IMR-90 (cell line): Measurements from ENCODE around the gene ZNF488. TPM values are rescaled to one million over a fixed set of nuclear protein-coding genes. Genes with fewer than 3 reads are reported as not detected.

Experiments used
- ATAC-seq: fragments of 200-7000 bp; cut with Tn5 transposase; 2 replicates; pipeline ENCODE4 v1.9.1; 2020; ENCODE audit warnings: low read depth, mild to moderate bottlenecking, moderate library complexity
- BruUV-seq: library from RNA; stranded (reverse); fragments of 400-500 nt; replicated peaks from 2 replicates; lab custom pipeline; 2021; lab: Mats Ljungman, UMichigan
- CTCF ChIA-PET: fragments of 300-600 bp; formaldehyde crosslinking; extraction: SDS; loops from one replicate; lab custom pipeline; 2021; ENCODE audit warnings: antibody characterized with exemption; lab: Yijun Ruan, JAX
- POLR2A ChIA-PET: fragments of 300-600 bp; sonication (Branson Sonifier 250); formaldehyde crosslinking; loops from one replicate; lab custom pipeline; 2022; ENCODE audit warnings: antibody characterized with exemption; ENCODE audit not compliant: unreplicated experiment; lab: Charles Lee
- DNase-seq: peaks from one replicate; pipeline ENCODE4 v3.0.0; 2013
- H2AFZ ChIP-seq: replicated peaks from 2 replicates; pipeline ENCODE3; 2013; ENCODE audit warnings: low read length, mild to moderate bottlenecking; ENCODE audit not compliant: poor library complexity
- H2AK5ac ChIP-seq: 2 replicates; pipeline ENCODE4 v1.6.1; 2013; ENCODE audit warnings: low read depth, low read length, inconsistent platforms
- H2AK9ac ChIP-seq: replicated peaks from 2 replicates; pipeline ENCODE3; 2013; ENCODE audit warnings: mild to moderate bottlenecking, low read depth, low read length, moderate library complexity; ENCODE audit not compliant: poor library complexity
- H2BK120ac ChIP-seq: 2 replicates; pipeline ENCODE4 v1.6.1; 2013; ENCODE audit warnings: low read depth, low read length, inconsistent platforms
- H2BK15ac ChIP-seq: 3 replicates; pipeline ENCODE4 v1.6.1; 2013; ENCODE audit warnings: low read depth, low read length, inconsistent platforms
- H2BK20ac ChIP-seq: 2 replicates; pipeline ENCODE4 v1.6.1; 2013; ENCODE audit warnings: low read depth, mild to moderate bottlenecking, inconsistent platforms, low read length, moderate library complexity
- H2BK5ac ChIP-seq: 2 replicates; pipeline ENCODE4 v1.6.1; 2013; ENCODE audit warnings: mild to moderate bottlenecking, low read depth, low read length, inconsistent platforms; ENCODE audit not compliant: poor library complexity, severe bottlenecking
- H3K14ac ChIP-seq: replicated peaks from 2 replicates; pipeline ENCODE4 v1.6.1; 2013; ENCODE audit warnings: low read depth, low read length, inconsistent platforms
- H3K18ac ChIP-seq: 2 replicates; pipeline ENCODE4 v1.6.1; 2013; ENCODE audit warnings: low read depth, low read length, control low read depth
- H3K23ac ChIP-seq: 2 replicates; pipeline ENCODE4 v1.6.1; 2013; ENCODE audit warnings: low read depth, low read length, inconsistent platforms
- H3K27ac ChIP-seq: 2 replicates; pipeline ENCODE4 v1.5.1; 2013; ENCODE audit warnings: mild to moderate bottlenecking, control low read depth, low read length; ENCODE audit not compliant: insufficient read depth
- H3K27me3 ChIP-seq: 2 replicates; pipeline ENCODE4 v1.6.1; 2013; ENCODE audit warnings: low read length; ENCODE audit not compliant: control insufficient read depth, insufficient read depth
- H3K36me3 ChIP-seq: 2 replicates; pipeline ENCODE4 v1.6.1; 2013; ENCODE audit warnings: low read length, mixed read lengths; ENCODE audit not compliant: control insufficient read depth, insufficient read depth
- H3K4ac ChIP-seq: 2 replicates; pipeline ENCODE4 v1.6.1; 2013; ENCODE audit warnings: low read depth, low read length, inconsistent platforms
- H3K4me1 ChIP-seq: 2 replicates; pipeline ENCODE4 v1.6.1; 2013; ENCODE audit warnings: low read length, mixed read lengths; ENCODE audit not compliant: control insufficient read depth, insufficient read depth
- H3K4me2 ChIP-seq: 2 replicates; pipeline ENCODE4 v1.6.1; 2013; ENCODE audit warnings: low read depth, mild to moderate bottlenecking, control low read depth, low read length, moderate library complexity
- H3K4me3 ChIP-seq: 2 replicates; pipeline ENCODE4 v1.5.1; 2013; ENCODE audit warnings: low read depth, mild to moderate bottlenecking, control low read depth, low read length, moderate library complexity; ENCODE audit not compliant: insufficient read depth
- H3K56ac ChIP-seq: 2 replicates; pipeline ENCODE4 v1.6.1; 2013; ENCODE audit warnings: low read length, inconsistent platforms; ENCODE audit not compliant: insufficient read depth; ENCODE audit errors: extremely low read depth
- H3K79me1 ChIP-seq, 2 experiments: 2 replicates each; pipeline ENCODE4 v1.6.1; 2013; ENCODE audit warnings: low read length in 2 of 2, inconsistent platforms in 1 of 2, low read depth in 1 of 2
- H3K9ac ChIP-seq: 2 replicates; pipeline ENCODE4 v1.6.1; 2013; ENCODE audit warnings: low read depth, low read length, control low read depth
- H3K9me1 ChIP-seq: 2 replicates; pipeline ENCODE4 v1.6.1; 2013; ENCODE audit warnings: low read length, inconsistent platforms; ENCODE audit not compliant: insufficient read depth
- H3K9me3 ChIP-seq: 2 replicates; pipeline ENCODE4 v1.6.1; 2013; ENCODE audit warnings: low read length; ENCODE audit not compliant: control insufficient read depth, insufficient read depth
- H4K20me1 ChIP-seq: 2 replicates; pipeline ENCODE4 v1.6.1; 2013; ENCODE audit warnings: low read length, inconsistent platforms; ENCODE audit not compliant: insufficient read depth
- H4K5ac ChIP-seq: 2 replicates; pipeline ENCODE4 v1.6.1; 2013; ENCODE audit warnings: mild to moderate bottlenecking, low read depth, low read length, control low read depth
- H4K8ac ChIP-seq, 2 experiments: 2 replicates each; pipeline ENCODE4 v1.6.1; 2013; ENCODE audit warnings: low read depth in 2 of 2, low read length in 2 of 2, control low read depth in 1 of 2, inconsistent platforms in 1 of 2
- H4K91ac ChIP-seq: 2 replicates; pipeline ENCODE4 v1.6.1; 2013; ENCODE audit warnings: low read depth, low read length, inconsistent platforms; ENCODE audit not compliant: insufficient read depth
- BHLHE40 ChIP-seq: fragments of 150-350 bp; IDR thresholded peaks from 2 replicates; pipeline ENCODE4 v1.6.1; 2016; ENCODE audit warnings: mild to moderate bottlenecking, low read depth, low read length
- CEBPB ChIP-seq: IDR thresholded peaks from 2 replicates; pipeline ENCODE4 v1.6.1; 2012; ENCODE audit warnings: low read depth, low read length, improper control_type of control experiment
- ELK1 ChIP-seq: fragments of 150-350 bp; IDR thresholded peaks from 2 replicates; pipeline ENCODE4 v1.6.1; 2016; ENCODE audit warnings: low read depth, mild to moderate bottlenecking, low read length, moderate library complexity, borderline replicate concordance
- FOS ChIP-seq: fragments of 150-350 bp; IDR thresholded peaks from 2 replicates; pipeline ENCODE4 v1.6.1; 2016; ENCODE audit warnings: low read depth, low read length
- MAZ ChIP-seq: IDR thresholded peaks from 2 replicates; pipeline ENCODE4 v1.6.1; 2012; ENCODE audit warnings: low read depth, mild to moderate bottlenecking, low read length, improper control_type of control experiment, moderate library complexity, borderline replicate concordance
- NFE2L2 ChIP-seq: fragments of 150-350 bp; IDR thresholded peaks from 2 replicates; pipeline ENCODE4 v1.6.1; 2016; ENCODE audit warnings: low read depth, mild to moderate bottlenecking, low read length
- POLR2A ChIP-seq: IDR thresholded peaks from 2 replicates; pipeline ENCODE4 v1.6.1; 2012; ENCODE audit warnings: mild to moderate bottlenecking, low read depth, low read length
- RAD21 ChIP-seq: IDR thresholded peaks from 2 replicates; pipeline ENCODE4 v1.6.1; 2012; ENCODE audit warnings: low read length, improper control_type of control experiment
- RFX5 ChIP-seq: IDR thresholded peaks from 2 replicates; pipeline ENCODE4 v1.8.0; 2012; ENCODE audit warnings: low read depth, mild to moderate bottlenecking, low read length, moderate library complexity
- SMC3 ChIP-seq: fragments of 150-350 bp; IDR thresholded peaks from 2 replicates; pipeline ENCODE4 v1.6.1; 2016; ENCODE audit warnings: low read depth, mild to moderate bottlenecking, antibody characterized with exemption, low read length, moderate library complexity
- USF2 ChIP-seq: fragments of 150-350 bp; IDR thresholded peaks from 2 replicates; pipeline ENCODE4 v1.6.1; 2017; ENCODE audit warnings: mild to moderate bottlenecking, antibody characterized with exemption, low read length, low read depth
- WGBS, 2 experiments: methylation state at CpG; one replicate each; pipeline versions ENCODE4 v1.1.5 to v1.1.7; 2013; ENCODE audit warnings: missing lambda C conversion rate in 2 of 2; ENCODE audit not compliant: insufficient read length in 1 of 2; ENCODE audit errors: extremely low coverage in 2 of 2; 5-methylcytosine and 5-hydroxymethylcytosine counted together
- dilution Hi-C: fragments of 300-500 bp; cut with HindIII; formaldehyde crosslinking; loops from one replicate; pipeline ENCODE4 v1.14.3; 2018; ENCODE audit warnings: low sequenced_read_pairs; ENCODE audit not compliant: unreplicated experiment
- in situ Hi-C: fragments of 300-500 bp; cut with MboI; formaldehyde crosslinking; loops from 3 replicates; pipeline ENCODE4 v1.14.3; 2019; ENCODE audit warnings: low sequenced_read_pairs, inconsistent platforms, mixed read lengths
- intact Hi-C: fragments of 100-400 bp; cut with micrococcal nuclease; formaldehyde crosslinking; loops from 2 replicates; pipeline ENCODE4 v1.10.0; 2022
- polyA plus RNA-seq, 3 experiments: library from polyadenylated mRNA; depleted of rRNA; stranded (reverse); fragments of >200 nt; gene quantifications; 2 replicates each; pipeline ENCODE4 v1.2.3, GENCODE V29; 2012; ENCODE audit warnings: low replicate concordance in 1 of 3
- total RNA-seq: library from RNA; depleted of rRNA; stranded (reverse); fragments of >200 nt; gene quantifications from 2 replicates; pipeline ENCODE4 v1.2.3, GENCODE V29; 2012

ZNF488 gene
- total and polyA plus RNA-seq, 2 of the 4 experiments (the other 2 are of a cell fraction): under 0.01 to 0.14 TPM

DNA sequence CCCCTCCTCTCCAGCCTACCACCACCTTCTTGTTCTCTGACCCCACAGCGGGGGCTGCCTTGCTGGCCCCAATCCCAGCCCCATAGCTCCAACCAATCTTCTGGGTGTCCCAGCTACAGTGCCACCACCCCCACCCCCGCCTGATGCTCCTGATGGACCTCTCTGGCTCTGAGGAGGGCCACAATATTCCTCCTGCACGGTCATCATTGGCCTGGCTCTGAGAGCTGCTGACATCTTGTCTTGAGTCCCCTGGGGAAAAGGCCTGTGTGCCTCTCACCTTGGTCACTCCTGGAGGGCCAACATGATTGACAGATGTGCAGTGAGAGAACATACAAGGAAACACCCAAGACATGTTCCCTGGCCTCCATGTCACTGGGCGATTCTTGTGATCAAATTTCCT lies 54.2 kb downstream of the ZNF488 start:
- ATAC-seq (no peak), DNase-seq (no peak)
- intact Hi-C loops: no loop called here
- CTCF ChIA-PET: no interaction called here
- H2BK120ac ChIP-seq: no peak overlapping the region
- no peak overlapping the region for H2AFZ ChIP-seq
- no peaks in the 10 kb centered on the region for H3K79me1 ChIP-seq
- no peaks in the 10 kb centered on the region for H3K4me1 ChIP-seq
- H3K36me3 ChIP-seq: no peaks in the 10 kb centered on the region
- no peak overlapping the region for H3K56ac ChIP-seq
- no TSS peak for BruUV-seq
- no peak overlapping the region for H3K23ac ChIP-seq
- H3K9me3 ChIP-seq: no peaks in the 10 kb centered on the region
- peaks cover 4% of the 10 kb centered on the region; the same call in 1 of the 2 replicates for H3K9me1 ChIP-seq
- no peak for TF ChIP-seq CEBPB
- TF ChIP-seq ELK1: no peak
- TF ChIP-seq RFX5: no peak
- no peak for TF ChIP-seq FOS
- TF ChIP-seq MAZ: no peak
- no peak for TF ChIP-seq BHLHE40
- no peak for TF ChIP-seq RAD21
- no peak for TF ChIP-seq NFE2L2
- no peak for TF ChIP-seq SMC3
- no peak for TF ChIP-seq USF2
- no peak for TF ChIP-seq POLR2A
- in situ Hi-C loops: no loop called here
- H3K4ac ChIP-seq: no peak overlapping the region
- H3K27me3 ChIP-seq: peaks cover 13% of the 10 kb centered on the region
- no peak overlapping the region for H3K27ac ChIP-seq
- POLR2A ChIA-PET: no interaction called here
- no peak overlapping the region for H3K9ac ChIP-seq
- no peak overlapping the region for H3K14ac ChIP-seq
- no peaks in the 10 kb centered on the region for H4K20me1 ChIP-seq
- H2BK20ac ChIP-seq: no peak overlapping the region
- H2BK5ac ChIP-seq: no peak overlapping the region
- H3K4me2 ChIP-seq: no peak overlapping the region
- H2AK9ac ChIP-seq: no peak overlapping the region
- no peak overlapping the region for H3K18ac ChIP-seq
- no peak overlapping the region for H2AK5ac ChIP-seq
- WGBS, 2 experiments: 40% methylated on average over 2 of the region's 4 CpGs; no CpG with 5 or more reads in 1 of the 2 experiments
- no peak overlapping the region for H4K8ac ChIP-seq
- dilution Hi-C loops: no loop called here
- H2BK15ac ChIP-seq: no peak overlapping the region
- no peak overlapping the region for H3K4me3 ChIP-seq
- no peak overlapping the region for H4K5ac ChIP-seq
- H4K91ac ChIP-seq: no peak overlapping the region
